Adipose tissue (tissue), 3 donors: ENCODE data around the gene FILIP1L. TPM values are rescaled to one million over a fixed set of nuclear protein-coding genes. Genes with fewer than 3 reads are reported as not detected.

Experiments used
- H3K27ac ChIP-seq: one replicate; pipeline ENCODE4 v1.5.1; 2013; ENCODE audit warnings: low read depth, low read length
- WGBS, 3 donors: extraction: QIAGEN DNeasy Blood & Tissue Kit; methylation state at CpG; one replicate each; pipeline ENCODE4 v1.1.7; 2013; 5-methylcytosine and 5-hydroxymethylcytosine counted together
- polyA plus RNA-seq, 3 donors: library from polyadenylated mRNA; stranded (reverse); fragments of 200-250 nt; gene quantifications; one replicate each; pipeline ENCODE4 v1.2.3, GENCODE V29; 2013
- donor health status: healthy with polysubstance abuse.
- donor health status: Bipolar disorder and iron deficiency.
- donor health status: healthy.

Gene FILIP1L
- polyA plus RNA-seq, 3 donors: 8.4 to 71.3 (median 27.2) TPM

DNA sequence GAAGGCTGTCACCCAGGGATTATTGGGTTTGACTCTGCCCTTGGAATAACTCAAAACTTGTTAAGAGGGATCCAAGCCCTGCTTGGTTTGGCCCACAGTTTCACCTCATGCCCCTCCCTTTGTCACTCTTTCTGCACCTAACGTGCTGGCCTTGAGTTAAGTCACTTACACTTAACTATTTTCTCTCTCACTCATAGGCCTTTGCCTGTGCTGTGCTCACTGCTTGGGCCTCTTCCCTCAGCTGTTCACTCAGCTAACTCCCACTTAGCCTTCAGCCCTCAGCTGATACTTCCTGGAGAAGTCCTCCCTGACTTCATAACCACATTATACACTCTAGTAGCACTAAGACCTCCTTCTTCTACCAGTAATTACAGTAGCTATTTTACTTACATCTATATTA lies 163.4 kb downstream of the FILIP1L start:
- no peak overlapping the region for H3K27ac ChIP-seq

DNA sequence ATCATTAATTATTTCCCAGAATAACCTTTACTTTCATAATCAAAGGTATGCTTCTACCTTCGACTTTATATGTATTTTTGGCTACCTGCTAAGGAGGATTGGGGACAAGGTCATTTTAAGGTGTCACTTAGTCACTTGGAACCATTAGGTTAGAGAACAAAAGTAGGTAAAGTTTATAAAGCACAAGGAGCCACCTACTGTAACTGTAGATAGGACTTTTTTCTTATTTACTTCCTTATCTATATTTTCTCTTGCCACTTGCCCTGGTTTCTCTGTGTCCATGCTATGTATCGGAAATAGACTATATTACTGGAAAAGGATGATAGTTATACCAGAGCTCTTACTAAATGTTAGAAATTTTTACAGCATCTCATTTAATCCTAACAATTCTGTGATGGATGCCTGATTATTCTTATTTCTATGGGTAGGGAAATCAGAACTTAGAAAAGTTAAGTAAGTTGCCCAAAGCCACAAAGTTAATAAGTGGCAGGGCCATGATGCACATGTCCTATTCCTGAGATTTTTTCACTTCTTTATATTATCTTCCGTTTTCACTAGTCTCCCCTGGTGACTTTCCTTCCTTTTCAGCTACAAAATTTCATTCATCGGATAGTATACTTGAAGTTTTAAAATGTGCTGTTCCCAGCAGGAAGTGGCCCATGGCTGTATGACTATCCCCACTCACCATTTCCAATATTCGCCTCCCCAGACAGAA lies 164.2 kb downstream of the FILIP1L start:
- H3K27ac ChIP-seq: no peak overlapping the region
- WGBS, 3 donors: 72 to 92% (median 89%) methylated on average over 5 of the region's 5 CpGs

More for the DNA sequence above, 163.4 kb downstream of the FILIP1L start:
- 21 to 93% (median 92%) methylated on average over 1 of the region's 1 CpG for WGBS, 3 donors

DNA sequence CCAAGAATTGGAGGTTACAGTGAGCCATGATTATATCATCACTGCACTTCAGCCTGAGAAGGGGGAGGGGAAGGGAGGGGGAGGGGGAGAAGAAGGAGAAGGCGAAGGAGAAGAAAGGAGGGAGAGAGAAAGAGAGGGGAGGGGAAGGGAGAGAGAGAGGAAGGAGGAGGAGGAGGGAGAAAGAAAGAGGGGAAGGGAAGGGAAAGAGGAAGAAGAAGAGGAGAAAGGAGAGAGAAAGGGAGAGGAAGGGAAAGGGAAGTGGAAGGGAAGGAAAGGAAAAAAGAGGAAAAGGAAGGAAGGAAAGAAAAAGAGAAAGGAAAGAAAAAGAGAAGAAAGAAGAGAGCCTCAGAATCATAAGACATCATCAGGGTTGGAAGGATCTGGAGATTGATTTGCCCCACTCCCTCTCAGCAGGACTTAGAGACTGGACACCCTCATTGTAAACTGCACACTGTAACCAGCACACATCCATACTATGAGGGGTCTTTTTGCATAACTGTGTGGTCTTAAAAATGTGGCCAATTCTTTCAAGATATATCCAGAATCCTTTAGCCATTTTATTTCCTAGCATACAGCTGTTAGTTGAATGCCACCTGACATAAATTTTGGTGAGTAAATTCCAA lies 165.7 kb downstream of the FILIP1L start:
- 84 to 91% (median 89%) methylated on average over 1 of the region's 1 CpG for WGBS, 3 donors
- no peak overlapping the region for H3K27ac ChIP-seq

DNA sequence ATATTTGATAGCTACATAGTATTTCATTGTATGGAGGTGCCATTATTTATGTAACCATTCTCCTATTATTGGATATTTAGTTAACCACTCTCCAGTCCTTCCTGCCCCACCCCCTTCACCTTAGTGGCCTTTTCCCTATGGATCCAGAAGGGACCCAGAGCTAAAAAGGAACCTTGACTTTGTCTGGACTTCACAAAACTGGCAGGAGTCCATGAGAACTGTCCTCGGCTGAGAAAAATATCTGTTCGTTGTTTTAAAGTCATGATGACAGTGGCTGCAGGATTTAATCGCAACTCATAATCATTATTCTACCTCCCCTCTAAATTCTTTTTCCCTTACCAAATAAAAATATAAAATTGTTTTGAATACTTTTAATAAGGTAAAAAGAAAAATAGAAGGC lies 166.9 kb downstream of the FILIP1L start:
- WGBS, 3 donors: 55 to 81% (median 65%) methylated on average over 3 of the region's 3 CpGs
- no peak overlapping the region for H3K27ac ChIP-seq

DNA sequence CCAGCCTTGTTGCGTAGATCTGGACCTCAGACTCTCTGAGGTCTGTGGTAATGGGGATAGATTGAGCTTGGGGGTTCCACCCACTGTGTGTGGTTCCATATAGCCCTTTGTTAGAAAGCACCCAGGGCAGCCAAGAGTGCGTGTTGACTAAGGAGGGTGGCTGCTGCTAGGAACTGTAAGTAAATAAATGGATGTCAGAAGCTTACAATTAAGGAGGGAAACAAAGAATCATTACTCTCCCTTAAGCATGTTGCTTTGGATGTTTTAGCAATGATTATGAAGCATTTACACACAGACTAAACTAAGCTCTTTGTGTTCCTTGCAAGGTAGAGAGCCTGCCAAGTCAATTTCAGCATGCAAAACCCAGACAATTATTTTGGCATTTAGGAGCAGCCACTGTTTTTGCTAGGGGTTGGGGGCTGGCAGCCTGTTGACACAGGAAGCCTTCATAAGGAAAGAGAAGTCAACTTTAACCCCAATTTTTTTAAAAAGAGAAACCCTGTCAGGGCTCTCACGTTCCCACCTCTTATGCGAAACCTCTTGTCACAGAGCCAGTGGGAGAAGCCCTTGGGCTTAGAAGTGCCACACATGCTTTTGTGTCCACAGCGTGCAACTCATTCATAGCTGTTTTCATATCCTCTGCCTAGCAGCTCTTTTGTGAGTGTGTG lies 168.8 kb downstream of the FILIP1L start:
- no peak overlapping the region for H3K27ac ChIP-seq

DNA sequence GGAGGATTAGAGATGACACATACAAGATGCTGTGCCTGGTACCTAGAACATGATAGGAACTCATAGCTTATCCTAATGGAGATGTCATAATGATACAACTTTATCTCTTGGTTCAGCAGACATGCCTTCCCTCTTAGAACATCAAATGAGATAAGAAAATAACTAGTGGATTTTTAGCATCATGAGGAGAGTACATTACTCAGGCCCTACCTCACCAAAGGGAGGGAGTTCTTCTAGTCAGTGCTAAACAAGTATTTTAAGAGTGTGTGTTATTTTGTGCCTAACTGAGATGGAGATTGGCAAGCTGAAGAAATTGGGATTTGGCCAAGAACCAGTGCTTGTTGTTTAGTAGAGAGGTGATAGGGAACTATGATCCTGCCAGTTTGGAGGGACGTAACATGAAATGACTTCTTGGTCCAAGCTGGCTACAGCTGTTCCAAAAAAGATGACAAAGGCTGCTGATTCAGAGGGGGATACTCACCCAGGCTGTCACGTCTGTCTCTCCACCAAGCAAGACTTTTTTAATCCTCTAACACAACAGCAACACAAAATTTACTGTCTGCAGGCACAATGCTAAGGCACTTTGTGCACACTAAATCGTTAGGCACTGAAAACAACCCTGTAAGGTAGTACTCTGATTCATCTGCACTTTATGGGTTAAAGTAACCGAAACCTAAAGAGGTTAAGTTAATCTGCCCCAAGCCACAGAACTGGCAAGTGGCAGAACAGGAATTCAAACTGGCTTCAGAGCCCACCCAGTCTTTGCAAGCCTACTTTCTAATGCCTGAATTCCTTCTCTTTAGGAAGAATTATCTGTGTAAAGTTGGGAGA lies 170.2 kb downstream of the FILIP1L start:
- WGBS, 3 donors: 70 to 78% (median 76%) methylated on average over 4 of the region's 4 CpGs
- no peak overlapping the region for H3K27ac ChIP-seq

More for the DNA sequence above, 168.8 kb downstream of the FILIP1L start:
- 40 to 61% (median 55%) methylated on average over 5 of the region's 5 CpGs for WGBS, 3 donors

DNA sequence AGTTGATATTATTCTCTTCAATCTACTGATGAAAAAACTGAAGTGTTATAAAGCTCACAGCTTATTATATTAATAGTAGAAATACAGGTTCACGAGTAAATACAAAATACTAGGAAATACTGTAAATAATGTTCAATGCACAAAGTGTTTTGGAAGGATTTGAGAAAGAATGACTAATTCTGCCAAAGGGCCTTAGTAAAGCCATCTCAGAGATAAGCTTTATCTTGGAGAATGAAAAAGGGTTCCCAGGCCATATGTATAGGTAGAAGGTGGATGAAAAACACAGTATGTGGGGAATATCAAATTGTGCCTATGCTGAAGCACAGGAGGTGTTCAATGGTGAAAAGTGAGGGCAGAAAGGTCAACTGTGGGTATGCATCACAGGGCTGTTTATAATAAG lies 173.1 kb downstream of the FILIP1L start:
- no peak overlapping the region for H3K27ac ChIP-seq
- WGBS, 3 donors: 84 to 90% (median 84%) methylated on average over 1 of the region's 1 CpG

DNA sequence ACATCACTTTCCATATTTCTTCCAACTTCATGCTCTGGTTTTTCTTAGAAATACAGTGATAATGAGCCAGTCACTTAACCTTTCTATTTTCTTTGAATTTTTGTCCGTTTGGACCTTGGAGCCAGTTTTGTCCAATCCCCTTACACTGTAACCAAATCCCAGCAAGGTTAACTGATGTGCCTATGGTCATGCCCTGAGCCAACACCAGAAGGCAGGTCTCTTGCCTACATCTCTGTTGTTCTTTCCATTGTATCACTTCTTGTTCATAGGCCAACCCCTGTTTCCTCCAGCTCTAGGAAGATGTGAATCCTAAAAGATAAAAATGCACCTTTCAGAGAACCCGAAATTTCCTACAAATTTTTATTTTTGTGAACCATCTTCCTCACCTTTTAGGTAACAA lies 174.0 kb downstream of the FILIP1L start:
- H3K27ac ChIP-seq: no peak overlapping the region
- WGBS, 3 donors: 78 to 90% (median 86%) methylated on average over 2 of the region's 2 CpGs

DNA sequence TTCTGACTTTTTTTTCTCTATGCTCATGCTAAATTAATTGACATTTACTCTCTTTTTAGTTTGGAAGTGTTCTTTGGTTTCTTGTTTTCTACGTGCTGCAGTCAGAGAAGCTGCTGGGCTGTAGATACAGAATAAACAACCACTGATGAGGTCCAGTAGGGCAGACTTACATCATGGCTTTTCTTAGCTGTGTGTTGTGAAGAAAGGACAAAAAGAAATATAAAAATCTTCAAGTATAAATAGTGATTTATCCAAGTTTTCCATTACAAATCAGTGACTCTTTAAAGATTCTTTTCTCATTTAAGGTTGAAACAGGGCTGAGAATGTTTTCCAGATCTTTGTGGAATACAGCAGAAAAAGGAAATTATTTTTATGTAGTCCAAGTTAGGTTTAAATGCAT lies 174.4 kb downstream of the FILIP1L start:
- no peak overlapping the region for H3K27ac ChIP-seq
- WGBS, 3 donors: 66 to 97% (median 70%) methylated on average over 1 of the region's 1 CpG

DNA sequence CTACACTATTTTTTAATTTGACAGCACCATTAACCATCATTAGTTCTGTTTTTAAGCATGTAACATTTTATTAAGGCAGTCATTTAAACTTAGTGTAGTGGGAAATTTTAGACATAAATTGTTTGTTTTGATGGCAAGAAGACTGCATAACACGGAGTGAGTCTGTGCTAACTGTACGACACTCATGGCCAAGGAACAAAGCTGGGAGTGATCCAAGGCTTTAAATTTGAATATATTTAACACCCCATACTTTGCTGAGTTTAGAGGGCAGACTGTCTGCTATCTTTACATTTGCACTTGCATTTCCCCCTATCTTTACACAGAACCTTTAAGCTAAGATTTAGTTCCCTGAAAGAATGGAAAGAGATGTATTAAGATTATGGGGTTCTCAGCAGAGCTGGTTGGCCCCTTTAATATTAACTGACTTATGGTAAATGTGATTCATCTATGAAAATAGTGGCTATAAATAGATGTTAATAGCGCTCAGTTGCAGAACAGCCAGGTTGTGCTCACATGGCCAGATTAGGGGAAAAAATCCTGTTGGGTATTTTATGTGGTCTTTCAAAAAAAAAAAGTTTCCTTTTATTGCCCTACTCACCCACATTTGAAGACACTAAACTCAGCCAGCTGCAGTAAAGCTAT lies 175.9 kb downstream of the FILIP1L start:
- no peak overlapping the region for H3K27ac ChIP-seq

DNA sequence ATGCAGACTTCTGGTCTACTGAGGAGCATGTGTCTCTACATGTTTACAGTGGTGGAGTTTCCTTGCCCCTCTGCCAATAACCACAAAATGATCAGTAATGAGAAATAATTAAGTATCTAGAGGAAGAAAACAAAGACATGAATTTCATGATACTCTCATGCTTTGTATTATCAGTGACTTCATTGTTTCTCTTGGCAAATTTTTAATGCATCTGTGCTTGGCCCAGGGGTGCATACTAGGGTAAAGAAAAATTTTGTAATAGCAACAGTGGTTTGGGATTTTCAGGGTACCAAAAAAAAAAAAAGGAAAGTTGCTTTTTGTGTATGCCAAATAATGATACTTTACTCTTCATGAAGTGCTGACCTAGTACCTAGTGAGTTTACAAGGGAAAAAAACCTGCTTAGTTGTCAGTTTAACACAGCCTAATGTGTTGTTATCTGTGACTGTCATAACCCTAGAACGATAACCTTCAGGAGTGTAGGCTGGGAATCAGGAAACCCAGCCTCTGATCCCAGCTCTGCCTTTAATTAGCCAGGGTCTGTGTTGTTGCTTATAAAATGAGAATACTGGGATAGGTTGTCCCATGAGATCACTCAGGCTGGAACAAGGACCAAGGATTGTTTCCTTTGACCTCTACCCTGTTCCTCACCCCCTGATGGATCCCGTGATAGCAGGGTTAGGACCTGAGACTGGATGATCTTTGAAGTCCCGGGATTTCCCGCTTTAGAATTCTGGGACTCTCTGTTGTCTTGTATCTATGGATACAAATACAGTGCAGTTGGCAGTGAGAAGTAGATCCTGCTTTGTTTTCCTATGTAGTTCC lies 179.1 kb downstream of the FILIP1L start:
- 27 to 53% (median 49%) methylated on average over 4 of the region's 4 CpGs for WGBS, 3 donors

More for the DNA sequence above, 175.9 kb downstream of the FILIP1L start:
- 75 to 83% (median 83%) methylated on average over 3 of the region's 3 CpGs for WGBS, 3 donors

DNA sequence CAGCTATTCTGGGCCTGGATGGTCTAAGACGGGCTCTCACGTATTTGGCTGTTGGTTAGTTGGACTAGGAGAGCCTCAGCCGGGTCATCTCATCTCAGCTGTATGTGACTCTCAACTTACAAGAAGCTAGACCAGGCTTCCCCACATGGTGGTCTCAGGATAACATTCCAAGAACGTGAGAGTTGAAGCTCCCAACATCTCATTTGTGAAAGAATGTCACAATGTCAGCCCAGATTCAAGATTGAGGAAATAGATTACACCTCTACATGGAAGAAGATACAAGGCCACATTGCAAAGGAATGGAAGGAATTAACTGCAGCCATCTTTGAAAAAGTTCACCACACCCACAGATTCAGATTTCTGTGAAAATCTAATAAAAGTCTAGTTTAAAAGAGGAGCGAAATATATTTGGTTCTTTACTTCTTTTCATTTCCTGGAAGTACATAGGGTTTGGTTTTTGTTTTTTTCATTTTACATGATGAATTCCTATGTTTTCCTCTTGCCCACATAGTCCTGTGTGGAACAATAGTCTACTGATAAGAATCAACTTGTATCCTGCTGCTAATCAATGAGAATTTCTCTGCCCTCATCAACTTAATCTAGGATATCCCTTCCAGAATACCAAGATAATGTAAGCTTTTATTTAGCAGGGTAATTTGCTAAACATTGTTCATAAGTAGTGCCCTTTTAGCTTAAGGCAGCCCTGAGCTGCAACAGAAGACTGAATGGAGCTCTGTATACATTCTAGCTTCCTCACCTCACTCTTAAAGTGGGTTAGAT lies 180.1 kb downstream of the FILIP1L start:
- 90 to 97% (median 93%) methylated on average over 5 of the region's 5 CpGs for WGBS, 3 donors
- no peak overlapping the region for H3K27ac ChIP-seq

More for the DNA sequence above, 179.1 kb downstream of the FILIP1L start:
- H3K27ac ChIP-seq: no peak overlapping the region

DNA sequence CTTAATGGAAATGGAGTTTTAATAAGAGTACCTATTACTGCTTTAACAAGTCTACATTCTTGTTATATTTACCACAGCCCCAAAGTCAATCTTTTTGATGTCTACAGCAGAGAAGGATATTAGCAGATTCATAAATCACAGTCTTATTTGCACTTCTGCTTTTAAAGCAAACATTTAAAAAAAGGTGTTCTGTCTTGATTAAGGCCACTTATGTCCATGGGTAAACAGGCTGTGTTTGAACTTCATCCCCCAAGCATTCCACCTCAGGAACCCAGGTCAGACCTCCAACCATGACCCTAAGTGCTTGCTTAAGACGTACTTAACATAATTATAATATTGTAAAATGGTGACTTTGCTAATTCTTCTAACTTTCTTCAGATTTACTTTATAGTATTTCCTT lies 183.2 kb downstream of the FILIP1L start:
- H3K27ac ChIP-seq: no peak overlapping the region
- WGBS, 3 donors: 63 to 91% (median 89%) methylated on average over 1 of the region's 1 CpG

DNA sequence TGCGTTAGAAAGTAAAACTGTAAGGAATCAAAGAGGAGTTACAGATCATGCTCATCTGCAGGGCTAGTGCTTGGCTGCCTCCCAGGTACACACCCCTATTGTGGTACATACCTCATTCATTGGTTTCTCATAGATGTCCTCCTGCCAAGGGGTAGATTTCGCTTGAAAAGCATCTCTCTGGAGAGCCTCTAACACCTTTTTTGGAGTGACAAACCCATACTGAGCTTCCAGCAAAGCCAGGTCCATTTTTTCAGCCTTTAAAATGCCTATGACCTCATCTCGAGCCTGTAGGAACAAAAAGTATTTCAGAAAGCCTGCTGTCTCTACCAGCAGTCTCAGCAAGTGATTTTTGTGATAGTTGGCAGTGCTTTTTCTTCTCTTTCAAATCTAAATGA lies 184.6 kb downstream of the FILIP1L start:
- WGBS, 3 donors: 53 to 65% (median 58%) methylated on average over 3 of the region's 3 CpGs
- H3K27ac ChIP-seq: no peak overlapping the region

DNA sequence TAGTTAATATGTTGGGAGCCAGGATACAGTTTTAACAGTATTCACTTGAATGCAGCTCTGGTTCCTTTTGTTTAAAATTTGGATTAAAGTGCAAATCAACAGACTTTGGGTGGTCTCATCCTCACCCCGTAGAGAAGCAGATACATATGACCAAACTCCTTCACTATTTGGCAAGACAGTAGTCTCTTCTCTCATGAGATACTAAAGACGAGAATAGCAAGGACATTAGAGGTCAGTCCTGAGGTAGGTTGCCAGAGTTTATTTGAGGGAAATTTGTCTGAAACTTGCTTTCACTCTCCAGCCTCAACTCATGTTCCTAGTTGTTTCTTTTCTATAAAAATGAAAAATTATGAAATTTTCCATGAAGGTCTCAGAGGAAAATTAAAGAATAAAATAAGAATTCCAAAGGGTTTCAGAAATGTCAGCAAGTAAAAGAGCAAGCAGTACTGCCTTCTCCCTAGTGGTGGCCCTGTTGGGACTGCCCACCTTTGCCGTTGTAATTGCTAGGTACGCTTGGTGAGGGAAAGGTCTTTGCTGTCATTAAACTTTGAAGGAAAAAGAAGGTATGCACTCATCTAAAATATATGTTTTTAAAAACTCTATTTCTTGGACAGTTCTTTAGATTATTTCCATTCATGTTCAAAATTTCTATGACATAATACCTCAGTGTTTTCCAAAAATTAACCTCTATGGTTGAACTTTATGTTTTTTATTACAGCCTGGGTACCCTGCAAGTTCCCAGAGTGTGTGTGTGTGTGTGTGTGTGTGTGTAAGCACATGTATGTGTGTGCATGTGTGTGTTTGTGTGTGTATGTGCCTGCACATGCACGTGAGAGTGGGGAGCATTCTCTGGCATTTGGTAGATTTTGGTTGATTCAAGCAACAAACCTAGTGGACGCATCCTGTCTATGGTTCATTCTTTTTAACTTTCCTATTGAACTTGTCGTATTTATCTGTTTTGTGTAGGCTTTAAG lies 185.2 kb downstream of the FILIP1L start:
- no peak overlapping the region for H3K27ac ChIP-seq
- 54 to 75% (median 65%) methylated on average over 7 of the region's 7 CpGs for WGBS, 3 donors
